Measurements from ENCODE around the gene DPP6.

DNA sequence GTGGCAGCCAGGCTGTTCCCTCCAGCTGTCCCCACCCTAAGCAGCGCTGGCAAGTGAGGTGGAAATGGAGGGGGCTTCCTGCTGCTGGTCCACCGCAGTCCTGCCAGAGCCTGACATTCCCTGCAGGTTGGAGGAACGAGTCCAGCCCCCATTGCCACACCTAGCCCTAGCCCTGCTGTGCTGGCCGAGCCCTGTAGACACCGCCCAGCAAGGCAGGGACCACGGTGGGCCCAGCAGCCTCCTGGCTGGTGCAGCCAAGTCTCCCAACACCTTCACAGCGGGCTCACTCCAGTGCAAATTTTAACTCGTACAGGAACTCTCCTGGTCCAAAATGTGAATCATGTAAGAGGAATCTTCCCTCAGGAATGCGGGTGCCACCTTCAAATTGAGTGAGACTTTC, 834.4 kb downstream of the DPP6 start:
- no peak for TF ChIP-seq SUZ12 (IDR thresholded peaks at IDR 0.05; ENCODE audit: low read length)
- no peak for TF ChIP-seq ATF2 (IDR thresholded peaks at IDR 0.05; ENCODE audit: low read length)
- TF ChIP-seq, protein P1, sequence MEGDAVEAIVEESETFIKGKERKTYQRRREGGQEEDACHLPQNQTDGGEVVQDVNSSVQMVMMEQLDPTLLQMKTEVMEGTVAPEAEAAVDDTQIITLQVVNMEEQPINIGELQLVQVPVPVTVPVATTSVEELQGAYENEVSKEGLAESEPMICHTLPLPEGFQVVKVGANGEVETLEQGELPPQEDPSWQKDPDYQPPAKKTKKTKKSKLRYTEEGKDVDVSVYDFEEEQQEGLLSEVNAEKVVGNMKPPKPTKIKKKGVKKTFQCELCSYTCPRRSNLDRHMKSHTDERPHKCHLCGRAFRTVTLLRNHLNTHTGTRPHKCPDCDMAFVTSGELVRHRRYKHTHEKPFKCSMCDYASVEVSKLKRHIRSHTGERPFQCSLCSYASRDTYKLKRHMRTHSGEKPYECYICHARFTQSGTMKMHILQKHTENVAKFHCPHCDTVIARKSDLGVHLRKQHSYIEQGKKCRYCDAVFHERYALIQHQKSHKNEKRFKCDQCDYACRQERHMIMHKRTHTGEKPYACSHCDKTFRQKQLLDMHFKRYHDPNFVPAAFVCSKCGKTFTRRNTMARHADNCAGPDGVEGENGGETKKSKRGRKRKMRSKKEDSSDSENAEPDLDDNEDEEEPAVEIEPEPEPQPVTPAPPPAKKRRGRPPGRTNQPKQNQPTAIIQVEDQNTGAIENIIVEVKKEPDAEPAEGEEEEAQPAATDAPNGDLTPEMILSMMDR (IDR thresholded peaks at IDR 0.05; ENCODE audit: control extremely low read depth in 1 of 3, insufficient read depth in 1 of 3, low read depth in 1 of 3, low read length in 3 of 3) = no peak
- no peak for TF ChIP-seq TAF1 (IDR thresholded peaks at IDR 0.05; ENCODE audit: low read depth, low read length)
- TF ChIP-seq, protein P2, sequence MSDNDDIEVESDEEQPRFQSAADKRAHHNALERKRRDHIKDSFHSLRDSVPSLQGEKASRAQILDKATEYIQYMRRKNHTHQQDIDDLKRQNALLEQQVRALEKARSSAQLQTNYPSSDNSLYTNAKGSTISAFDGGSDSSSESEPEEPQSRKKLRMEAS (IDR thresholded peaks at IDR 0.05) = no peak
- TF ChIP-seq POLR2AphosphoS5 (IDR thresholded peaks at IDR 0.05; ENCODE audit: low read depth, low read length) = no peak
- no peak for TF ChIP-seq SP1 (IDR thresholded peaks at IDR 0.05; ENCODE audit: low read depth, low read length)
- TF ChIP-seq, protein P3, sequence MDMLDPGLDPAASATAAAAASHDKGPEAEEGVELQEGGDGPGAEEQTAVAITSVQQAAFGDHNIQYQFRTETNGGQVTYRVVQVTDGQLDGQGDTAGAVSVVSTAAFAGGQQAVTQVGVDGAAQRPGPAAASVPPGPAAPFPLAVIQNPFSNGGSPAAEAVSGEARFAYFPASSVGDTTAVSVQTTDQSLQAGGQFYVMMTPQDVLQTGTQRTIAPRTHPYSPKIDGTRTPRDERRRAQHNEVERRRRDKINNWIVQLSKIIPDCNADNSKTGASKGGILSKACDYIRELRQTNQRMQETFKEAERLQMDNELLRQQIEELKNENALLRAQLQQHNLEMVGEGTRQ (IDR thresholded peaks at IDR 0.05; ENCODE audit: low read length) = no peak
